ENCODE data around the gene PTH1R. TPM values are rescaled to one million over a fixed set of nuclear protein-coding genes. Genes with fewer than 3 reads are reported as not detected.
A peak's percentile ranks its signal among the peaks of the same experiment; 100 is the strongest.

The PTH1R gene
- total RNA-seq, 2 experiments from 2014 or later, result not detected

DNA sequence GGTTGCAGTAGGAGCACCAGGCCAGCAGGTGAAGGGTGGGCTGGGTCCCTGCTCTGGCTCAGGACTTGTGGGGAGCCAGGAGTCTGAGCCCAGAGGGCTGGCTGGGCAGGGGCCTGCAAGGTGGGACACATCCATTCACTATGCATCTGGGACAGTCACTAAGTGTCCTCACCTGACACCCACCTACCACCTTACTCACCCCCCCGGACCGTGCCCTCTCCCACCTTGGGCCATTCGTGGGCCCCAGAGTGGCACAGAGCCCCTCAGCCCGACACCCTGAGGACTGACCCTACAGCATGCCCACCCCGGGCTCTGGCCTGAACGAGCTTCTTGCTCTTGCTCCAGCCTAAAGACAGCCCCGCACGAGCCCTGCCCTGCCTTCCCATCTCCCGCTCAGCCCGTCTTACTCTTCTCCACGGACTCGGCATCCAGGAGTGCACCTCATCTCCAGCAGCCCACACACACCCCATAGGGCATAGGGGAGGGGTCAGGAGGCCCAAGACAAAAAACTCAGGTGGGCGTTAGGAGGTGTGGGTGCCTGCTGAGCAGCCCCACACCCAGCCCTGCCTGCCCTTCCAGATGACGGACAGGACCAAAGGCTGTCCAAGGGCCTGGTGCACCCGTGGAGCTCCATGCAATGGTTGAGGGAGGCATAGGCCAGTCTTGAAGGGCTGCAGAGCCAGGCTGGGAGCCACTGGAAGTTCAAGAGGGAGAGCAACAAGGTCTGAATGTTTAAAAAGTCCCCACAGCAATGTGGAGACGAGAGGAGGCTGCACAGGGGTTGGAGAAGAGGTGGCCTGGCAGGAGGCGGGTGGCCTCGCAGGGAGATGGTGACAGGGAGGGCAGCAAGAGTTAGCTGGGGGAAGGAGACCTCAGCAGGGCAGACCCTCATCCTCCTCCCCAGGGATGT, 27.0 kb downstream of the PTH1R start:
- Mint-ChIP-seq H3K36me3 (ENCODE audit: low read depth) (no peaks in the 10 kb centered on the region), H3K4me1 (ENCODE audit: low read depth) (peaks cover 5% of the 10 kb centered on the region)
- POLR2A ChIA-PET, result no interaction called here

GRCh38 chr3:46905213-46905560, 27.7 kb downstream of the PTH1R start:
- Mint-ChIP-seq H3K27me3 (ENCODE audit: low read depth) (no peaks in the 10 kb centered on the region), H3K9me3 (ENCODE audit: insufficient read depth) (no peaks in the 10 kb centered on the region), H3K27ac (no peak overlapping the region), H3K4me3 (no peak overlapping the region), H3K36me3 (ENCODE audit: low read depth) (no peaks in the 10 kb centered on the region), H3K4me1 (ENCODE audit: low read depth) (peaks cover 7% of the 10 kb centered on the region)
- CTCF ChIA-PET, result interaction anchor here (1.7 kb wide), 1 partner anchor 10 kb away, joined by 5 read pairs; no protein-coding TSS in a partner anchor
- ATAC-seq (no peak), DNase-seq (no peak)
- POLR2A ChIA-PET, result no interaction called here

More for the DNA sequence above, 27.0 kb downstream of the PTH1R start:
- H3K27ac Mint-ChIP-seq, result no peak overlapping the region
- no peaks in the 10 kb centered on the region for H3K9me3 Mint-ChIP-seq (ENCODE audit: insufficient read depth)
- no peak for DNase-seq
- no peak overlapping the region for H3K4me3 Mint-ChIP-seq
- H3K27me3 Mint-ChIP-seq (ENCODE audit: low read depth), result no peaks in the 10 kb centered on the region
- CTCF ChIA-PET, result interaction anchor here (1.7 kb wide), 1 partner anchor 9 kb away, joined by 5 read pairs; no protein-coding TSS in a partner anchor
- ATAC-seq, result no peak

GRCh38 chr3:46905661-46906451, 28.3 kb downstream of the PTH1R start:
- ATAC-seq (no peak), DNase-seq (no peak)
- H3K27ac Mint-ChIP-seq, result no peak overlapping the region
- no peak overlapping the region for H3K4me3 Mint-ChIP-seq
- ChIA-PET CTCF (interaction anchor here (1.0 kb wide), 1 partner anchor 198 kb away, joined by 3 read pairs; no protein-coding TSS in a partner anchor), POLR2A (no interaction called here)
- H3K9me3 Mint-ChIP-seq (ENCODE audit: insufficient read depth), result no peaks in the 10 kb centered on the region
- H3K27me3 Mint-ChIP-seq (ENCODE audit: low read depth), result no peaks in the 10 kb centered on the region
- H3K36me3 Mint-ChIP-seq (ENCODE audit: low read depth), result no peaks in the 10 kb centered on the region
- peaks cover 7% of the 10 kb centered on the region for H3K4me1 Mint-ChIP-seq (ENCODE audit: low read depth)

GRCh38 chr3:46906471-46907058, 29.0 kb downstream of the PTH1R start:
- no peak for ATAC-seq
- no peak overlapping the region for H3K27ac Mint-ChIP-seq
- peaks cover 7% of the 10 kb centered on the region for H3K4me1 Mint-ChIP-seq (ENCODE audit: low read depth)
- no peak overlapping the region for H3K4me3 Mint-ChIP-seq
- H3K36me3 Mint-ChIP-seq (ENCODE audit: low read depth), result no peaks in the 10 kb centered on the region
- no peaks in the 10 kb centered on the region for H3K27me3 Mint-ChIP-seq (ENCODE audit: low read depth)
- H3K9me3 Mint-ChIP-seq (ENCODE audit: insufficient read depth), result no peaks in the 10 kb centered on the region
- POLR2A ChIA-PET, result no interaction called here
- CTCF ChIA-PET, result interaction anchor here (1.0 kb wide), 1 partner anchor 199 kb away, joined by 3 read pairs; no protein-coding TSS in a partner anchor
- DNase-seq, result no peak

DNA sequence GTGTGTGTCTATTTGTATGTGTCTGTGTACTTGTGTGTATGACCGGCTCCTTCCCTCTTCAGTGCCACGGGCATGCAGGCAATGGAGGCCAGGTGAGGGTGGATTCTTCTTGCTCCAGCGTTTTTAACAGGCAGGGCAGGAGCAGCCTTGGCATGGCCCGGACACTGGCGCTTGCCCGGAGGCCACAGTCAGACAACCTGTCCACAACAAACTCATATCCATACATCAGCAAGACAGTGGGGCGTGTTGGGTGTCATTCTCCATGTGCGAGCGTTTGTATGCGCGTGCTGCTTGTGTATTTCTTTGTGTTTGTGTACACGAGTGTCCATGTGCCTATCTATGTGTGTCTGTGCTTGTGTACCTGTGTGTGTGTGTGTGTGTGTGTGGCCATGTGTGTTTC, 29.8 kb downstream of the PTH1R start:
- Mint-ChIP-seq H3K36me3 (ENCODE audit: low read depth) (peaks cover 1% of the 10 kb centered on the region), H3K4me3 (no peak overlapping the region), H3K4me1 (ENCODE audit: low read depth) (peaks cover 7% of the 10 kb centered on the region), H3K9me3 (ENCODE audit: insufficient read depth) (no peaks in the 10 kb centered on the region), H3K27ac (no peak overlapping the region), H3K27me3 (ENCODE audit: low read depth) (no peaks in the 10 kb centered on the region)
- ATAC-seq (no peak), DNase-seq (no peak)
- ChIA-PET POLR2A (no interaction called here), CTCF (no interaction called here)

- Mint-ChIP-seq H3K4me1 (ENCODE audit: low read depth) (peaks cover 7% of the 10 kb centered on the region), H3K27me3 (ENCODE audit: low read depth) (no peaks in the 10 kb centered on the region), H3K9me3 (ENCODE audit: insufficient read depth) (no peaks in the 10 kb centered on the region), H3K4me3 (no peak overlapping the region), H3K27ac (no peak overlapping the region), H3K36me3 (ENCODE audit: low read depth) (peaks cover 3% of the 10 kb centered on the region)
- CTCF ChIA-PET, result interaction anchor here (2.0 kb wide), 1 partner anchor 36 kb away, joined by 10 read pairs; no protein-coding TSS in a partner anchor
- ATAC-seq, result no peak
- no peak for DNase-seq
- POLR2A ChIA-PET, result no interaction called here
These were observed 30.4 kb downstream of the PTH1R start for GRCh38 chr3:46907960-46908293.

DNA sequence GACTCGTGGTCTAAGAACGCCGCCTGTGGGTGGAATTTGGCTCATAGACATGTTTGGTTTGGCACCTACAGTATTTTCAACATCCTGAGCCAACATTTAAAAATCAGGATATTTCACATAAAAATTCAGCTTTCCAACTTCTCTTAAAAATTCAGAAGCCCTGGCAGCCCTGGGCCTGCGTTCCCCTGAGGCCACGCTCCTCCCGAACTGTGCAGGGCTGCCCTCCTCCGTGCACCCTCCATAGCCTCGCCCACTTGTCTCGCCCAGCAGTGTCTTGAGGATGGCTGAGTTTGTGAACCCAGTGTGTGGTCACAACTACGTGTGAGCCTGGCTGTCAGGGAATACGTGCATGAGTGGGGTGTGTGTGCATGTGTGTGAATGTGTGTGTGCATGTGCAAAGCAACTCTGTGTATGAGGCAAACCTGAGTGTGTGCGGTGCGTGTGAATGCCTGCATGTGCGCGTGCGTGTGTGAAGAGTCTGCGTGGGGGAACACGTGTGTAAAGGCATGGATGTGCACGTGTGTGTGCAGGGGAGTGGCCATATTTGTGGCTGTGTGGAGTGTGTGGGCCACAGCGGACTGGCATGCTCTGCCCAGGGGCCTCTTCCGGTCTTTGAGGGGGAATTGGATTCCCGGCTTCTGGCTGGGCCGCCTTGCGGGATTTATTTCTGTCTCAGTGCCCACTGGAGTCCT, 30.9 kb downstream of the PTH1R start:
- H3K4me3 Mint-ChIP-seq, result no peak overlapping the region
- DNase-seq, result no peak

GRCh38 chr3:46908986-46909534, 31.5 kb downstream of the PTH1R start:
- ATAC-seq (peak; percentile 8), DNase-seq (no peak)
- Mint-ChIP-seq H3K4me1 (ENCODE audit: low read depth) (peaks cover 14% of the 10 kb centered on the region), H3K9me3 (ENCODE audit: insufficient read depth) (no peaks in the 10 kb centered on the region), H3K36me3 (ENCODE audit: low read depth) (peaks cover 4% of the 10 kb centered on the region), H3K27ac (no peak overlapping the region), H3K27me3 (ENCODE audit: low read depth) (no peaks in the 10 kb centered on the region), H3K4me3 (no peak overlapping the region)
- ChIA-PET POLR2A (interaction anchor here (0.5 to 1.0 kb wide), 2 partner anchors 39 to 341 kb away, joined by 3 to 5 read pairs; no protein-coding TSS in a partner anchor), CTCF (interaction anchor here (0.5 to 2.0 kb wide), 29 partner anchors 8 to 450 kb away, joined by 3 to 26 read pairs (median 4); partner anchors contain the start of gene NBEAL2)

More for the DNA sequence above, 30.9 kb downstream of the PTH1R start:
- ATAC-seq, result no peak
- Mint-ChIP-seq H3K27ac (no peak overlapping the region), H3K9me3 (ENCODE audit: insufficient read depth) (no peaks in the 10 kb centered on the region), H3K27me3 (ENCODE audit: low read depth) (no peaks in the 10 kb centered on the region), H3K4me1 (ENCODE audit: low read depth) (peaks cover 8% of the 10 kb centered on the region), H3K36me3 (ENCODE audit: low read depth) (peaks cover 4% of the 10 kb centered on the region)
- POLR2A ChIA-PET, result interaction anchor here (0.5 kb wide), 1 partner anchor 341 kb away, joined by 5 read pairs; no protein-coding TSS in a partner anchor
- CTCF ChIA-PET, result interaction anchor here (1.5 to 2.0 kb wide), 12 partner anchors 8 to 124 kb away, joined by 3 to 26 read pairs (median 6); partner anchors contain the start of gene NBEAL2

DNA sequence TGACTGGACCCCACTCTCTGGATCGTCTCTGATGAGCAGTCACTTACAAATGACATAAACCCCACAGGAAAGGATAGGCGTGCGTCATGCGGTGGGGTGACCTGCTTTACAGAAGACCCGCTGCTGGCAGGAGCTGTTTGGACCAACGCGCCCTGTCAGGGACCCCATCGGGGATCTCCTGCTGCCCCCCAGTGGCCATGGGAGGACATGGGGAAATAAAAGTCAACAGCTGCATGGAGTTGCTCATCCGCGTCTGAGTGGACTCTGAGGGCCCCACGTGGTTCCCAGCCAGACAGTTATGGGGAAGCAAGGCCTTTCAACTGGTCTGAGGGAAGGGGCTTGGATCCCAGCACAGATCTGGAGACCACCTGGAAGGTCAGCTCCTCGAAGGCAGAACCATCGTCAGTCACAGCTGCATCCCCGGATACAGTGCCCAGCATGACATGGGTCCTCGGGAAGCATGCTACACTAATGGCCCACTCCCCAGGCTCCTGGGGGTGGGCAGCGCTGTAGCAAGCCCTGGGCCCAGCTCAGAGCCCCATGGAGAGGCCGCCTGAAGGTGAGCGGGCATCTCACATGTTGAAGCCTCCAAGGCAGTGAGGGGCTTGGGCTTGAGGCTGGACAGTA, 32.1 kb downstream of the PTH1R start:
- Mint-ChIP-seq H3K36me3 (ENCODE audit: low read depth) (peaks cover 4% of the 10 kb centered on the region), H3K4me1 (ENCODE audit: low read depth) (peaks cover 16% of the 10 kb centered on the region), H3K27ac (no peak overlapping the region), H3K4me3 (no peak overlapping the region), H3K9me3 (ENCODE audit: insufficient read depth) (no peaks in the 10 kb centered on the region), H3K27me3 (ENCODE audit: low read depth) (no peaks in the 10 kb centered on the region)
- ChIA-PET CTCF (interaction anchor here (0.5 to 2.0 kb wide), 35 partner anchors 9 to 449 kb away, joined by 3 to 26 read pairs (median 3); partner anchors contain the start of gene NBEAL2), POLR2A (interaction anchor here (0.6 to 1.0 kb wide), 3 partner anchors 11 to 50 kb away, joined by 3 read pairs; no protein-coding TSS in a partner anchor)
- ATAC-seq (peak; percentile 84), DNase-seq (peak; percentile 88)

GRCh38 chr3:46910166-46910760, 32.7 kb downstream of the PTH1R start:
- Mint-ChIP-seq H3K36me3 (ENCODE audit: low read depth) (peaks cover 6% of the 10 kb centered on the region), H3K4me1 (ENCODE audit: low read depth) (peaks cover 16% of the 10 kb centered on the region), H3K27me3 (ENCODE audit: low read depth) (no peaks in the 10 kb centered on the region), H3K9me3 (ENCODE audit: insufficient read depth) (no peaks in the 10 kb centered on the region), H3K27ac (no peak overlapping the region), H3K4me3 (no peak overlapping the region)
- CTCF ChIA-PET, result interaction anchor here (0.6 to 2.0 kb wide), 31 partner anchors 9 to 421 kb away, joined by 3 to 26 read pairs (median 4); partner anchors contain the start of gene NBEAL2
- ATAC-seq, result no peak
- DNase-seq, result no peak
- POLR2A ChIA-PET, result interaction anchor here (0.6 to 1.0 kb wide), 3 partner anchors 10 to 51 kb away, joined by 3 read pairs; no protein-coding TSS in a partner anchor
